VCaP (cell line): Measurements from ENCODE around the gene ERN2.
A peak's percentile ranks its signal among the peaks of the same experiment; 100 is the strongest.

Source experiments
- H3K27ac ChIP-seq: fragments of 450-650 bp; 2 replicates; pipeline ENCODE4 v1.5.1; 2017
- CTCF ChIP-seq: fragments of 450-650 bp; conservative IDR thresholded peaks from 2 replicates; pipeline ENCODE4 v1.5.1; 2017; ENCODE audit warnings: mild to moderate bottlenecking, moderate library complexity

Gene ERN2

GRCh38 chr16:23650674-23651416 is 62.2 kb downstream of the ERN2 start:
- no peak for TF ChIP-seq CTCF
- H3K27ac ChIP-seq: no peak overlapping the region

GRCh38 chr16:23642246-23642774 is 70.7 kb downstream of the ERN2 start:
- no peak for TF ChIP-seq CTCF
- H3K27ac ChIP-seq: peak overlapping the region; percentile 81

- TF ChIP-seq CTCF: no peak
- peak within 1 kb of the TSS; percentile 81 for H3K27ac ChIP-seq
Measured at GRCh38 chr16:23640931-23641765, 71.9 kb downstream of the ERN2 start, which contains the start of the genes DCTN5 and PALB2. Gene DCTN5, plus strand, starts transcription at chr16:23641466. Its CDS starts 77 bp downstream, at chr16:23641543. Gene PALB2, minus strand, starts transcription at chr16:23641310. Its CDS starts 153 bp downstream, at chr16:23641157.

- peak overlapping the region; percentile 81 for H3K27ac ChIP-seq
- TF ChIP-seq CTCF: no peak
Measured at GRCh38 chr16:23640615-23640930, 72.4 kb downstream of the ERN2 start.
